Fibroblast of villous mesenchyme (primary cell): Measurements from ENCODE around the gene AOPEP. TPM values are rescaled to one million over a fixed set of nuclear protein-coding genes. Genes with fewer than 3 reads are reported as not detected.
"Not testable (repeated sequence)": the region's sequence is repeated elsewhere in the genome, so short reads cannot be mapped to it uniquely, and the experiment has no call there.

Experiments used
- DNase-seq: peaks from one replicate; pipeline ENCODE4 v3.0.0-alpha.2; 2010; ENCODE audit warnings: low read depth
- H3K4me3 ChIP-seq: 2 replicates; pipeline ENCODE4 v1.5.1; 2011; ENCODE audit warnings: low read depth, mild to moderate bottlenecking, low read length
- CTCF ChIP-seq: IDR thresholded peaks from 2 replicates; pipeline ENCODE4 v1.5.1; 2012; ENCODE audit warnings: low read depth, mild to moderate bottlenecking, low read length; ENCODE audit not compliant: insufficient read depth
- total RNA-seq: library from RNA; depleted of rRNA; stranded (reverse); fragments of >200 nt; gene quantifications from 2 replicates; pipeline ENCODE4 v1.2.3, GENCODE V29; 2012

Gene AOPEP
- total RNA-seq, 1 donor = 153 TPM

- no peak for TF ChIP-seq CTCF
- DNase-seq = peak; percentile 95
- H3K4me3 ChIP-seq = no peak overlapping the region
Observed at GRCh38 chr9:95018099-95018936, 291.8 kb downstream of the AOPEP start.

GRCh38 chr9:95020644-95021043 lies 294.1 kb downstream of the AOPEP start:
- not testable (repeated sequence) for H3K4me3 ChIP-seq, DNase-seq

GRCh38 chr9:95021166-95021886 lies 294.8 kb downstream of the AOPEP start:
- TF ChIP-seq CTCF = no peak
- H3K4me3 ChIP-seq = no peak overlapping the region
- DNase-seq = no peak

- no peak overlapping the region for H3K4me3 ChIP-seq
- no peak for DNase-seq
- no peak for TF ChIP-seq CTCF
Observed at GRCh38 chr9:95022657-95023056, 296.2 kb downstream of the AOPEP start.

GRCh38 chr9:95023217-95024003 lies 296.9 kb downstream of the AOPEP start:
- TF ChIP-seq CTCF = no peak
- no peak overlapping the region for H3K4me3 ChIP-seq
- peak; percentile 84 for DNase-seq

- TF ChIP-seq CTCF = peak; percentile 6
- no peak overlapping the region for H3K4me3 ChIP-seq
- DNase-seq = peak; percentile 54
Observed at GRCh38 chr9:95024097-95024671, 297.7 kb downstream of the AOPEP start.
